Left renal pelvis (tissue), 4 donors: Measurements from ENCODE around the gene ZBED3. TPM values are rescaled to one million over a fixed set of nuclear protein-coding genes. Genes with fewer than 3 reads are reported as not detected.
"Not testable (repeated sequence)": the region's sequence is repeated elsewhere in the genome, so short reads cannot be mapped to it uniquely, and the experiment has no call there.

Source experiments
- DNase-seq, 4 donors: peaks; one replicate each; pipeline ENCODE4 v3.0.0-alpha.2; 2013; ENCODE audit warnings: low read depth in 4 of 4, low spot score in 3 of 4
- polyA plus RNA-seq, 4 donors: library from polyadenylated mRNA; unstranded; fragments of 120-200 nt; gene quantifications; one replicate each; pipeline ENCODE4 v1.2.1, GENCODE V29; 2013; ENCODE audit not compliant: insufficient read length in 4 of 4

The ZBED3 gene
- polyA plus RNA-seq, 4 donors, result 21.2 to 33.5 (median 31.4) TPM

DNA sequence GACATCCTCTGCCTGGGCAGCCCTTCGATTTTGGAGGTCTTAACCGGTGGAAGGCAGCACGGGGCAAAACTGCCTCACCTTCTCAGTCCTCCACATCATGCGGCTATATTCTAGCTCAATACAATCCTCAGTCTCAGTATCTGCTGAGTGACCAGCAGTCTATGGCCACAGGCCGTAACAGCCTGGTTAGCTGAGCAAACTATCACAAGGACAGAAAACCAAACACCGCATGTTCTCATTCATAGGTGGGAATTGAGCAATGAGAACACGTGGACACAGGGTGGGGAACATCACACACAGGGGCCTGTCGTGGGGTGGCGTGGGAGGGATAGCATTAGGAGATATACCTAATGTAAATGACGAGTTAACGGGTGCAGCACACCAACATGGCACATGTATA lies 6.6 kb downstream of the ZBED3 start:
- DNase-seq, result not testable (repeated sequence)

GRCh38 chr5:77077829-77078176 lies 9.3 kb downstream of the ZBED3 start:
- no peak for DNase-seq

DNA sequence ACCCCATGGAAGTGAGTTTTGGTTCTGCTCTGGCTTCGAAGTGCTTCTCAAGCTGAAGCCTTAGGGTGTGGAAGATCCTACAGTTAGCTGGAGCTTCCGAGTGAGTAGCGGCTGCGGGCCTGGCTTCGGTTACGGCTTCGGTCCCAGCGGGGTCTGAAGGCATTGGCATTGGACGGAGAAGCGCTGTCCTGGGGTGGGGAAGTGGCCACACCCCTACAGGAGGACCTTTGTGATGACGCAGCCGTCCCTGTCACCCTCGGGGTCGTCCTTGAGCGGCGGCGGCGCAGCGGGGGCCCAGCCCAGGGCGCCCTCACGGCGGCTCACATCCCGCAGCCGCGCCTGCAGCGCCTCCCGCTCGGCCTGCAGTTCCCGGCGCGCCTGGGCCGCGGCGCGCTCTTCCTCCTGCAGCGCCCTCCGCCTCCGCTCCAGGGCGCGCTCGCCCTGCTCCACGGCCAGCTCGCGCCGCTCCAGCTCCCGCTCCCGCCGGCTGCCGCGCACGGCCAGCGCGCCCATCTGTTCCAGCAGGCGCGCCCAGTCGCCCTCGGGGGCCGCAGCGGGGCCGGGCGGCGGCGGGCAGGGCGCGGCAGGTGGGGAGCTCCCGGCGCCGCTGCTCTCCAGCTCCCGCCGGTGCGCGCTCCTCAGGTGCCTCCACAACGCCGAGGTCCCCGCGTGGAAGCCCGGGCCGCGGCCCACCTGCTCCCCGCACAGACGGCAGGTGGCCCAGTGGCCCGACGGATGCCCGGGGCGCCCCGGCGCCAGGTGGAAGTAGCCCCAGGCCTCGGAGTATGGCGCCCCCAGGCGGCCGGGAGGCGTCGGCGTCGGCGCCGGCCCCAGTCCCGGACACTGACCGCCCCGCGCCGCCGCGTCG lies 9.9 kb downstream of the ZBED3 start:
- peak; percentile 46 to 63 (median 50) for DNase-seq

GRCh38 chr5:77074745-77075144 lies 12.3 kb downstream of the ZBED3 start:
- no peak for DNase-seq

DNA sequence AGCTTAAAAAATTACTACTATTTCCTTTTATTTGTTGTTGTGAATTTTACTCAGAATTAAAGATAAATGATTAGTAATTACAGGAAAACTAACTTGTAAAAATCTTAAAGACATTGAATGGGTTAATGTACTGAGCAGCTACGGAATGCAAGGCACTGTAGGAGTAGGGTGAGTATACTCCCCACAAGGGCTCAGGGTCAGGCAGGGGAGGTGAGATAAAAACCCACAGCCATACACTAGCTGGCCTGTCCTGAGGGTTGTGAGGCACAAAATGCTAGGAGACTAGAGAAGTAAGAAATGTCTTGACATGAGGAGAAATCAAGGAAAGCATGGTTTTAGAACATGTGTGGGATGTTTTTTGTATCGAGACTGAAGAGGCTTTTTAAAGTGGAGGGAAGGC lies 13.4 kb downstream of the ZBED3 start:
- no peak for DNase-seq

DNA sequence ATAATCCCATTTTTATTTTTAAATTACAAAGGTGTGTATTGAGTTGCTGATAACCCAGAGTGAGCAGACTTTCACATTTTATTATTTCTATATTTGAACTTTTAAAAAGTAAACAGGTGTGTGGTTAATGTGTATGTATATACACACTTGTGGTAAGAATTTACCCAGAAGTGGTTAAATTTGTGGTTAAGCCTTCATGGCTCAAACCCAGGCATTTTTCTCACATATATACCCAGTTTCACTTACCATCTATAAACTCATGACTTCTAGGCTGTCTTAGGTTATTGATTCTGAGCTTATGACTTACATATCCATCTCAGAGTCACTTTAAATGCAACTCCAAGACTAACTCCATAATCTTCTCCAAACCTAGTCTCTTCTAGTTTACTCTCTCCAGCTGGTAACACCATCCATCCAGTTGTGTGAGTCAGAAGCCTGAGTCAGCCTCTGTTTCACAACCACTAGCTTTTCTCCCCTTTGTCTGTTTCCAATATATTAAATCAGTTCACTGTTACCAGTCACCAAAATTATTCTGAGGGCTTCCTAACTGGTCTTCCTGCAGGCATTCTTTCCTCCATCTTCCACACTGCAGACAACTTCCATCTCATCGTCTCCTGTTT lies 20.2 kb downstream of the ZBED3 start:
- no peak for DNase-seq

DNA sequence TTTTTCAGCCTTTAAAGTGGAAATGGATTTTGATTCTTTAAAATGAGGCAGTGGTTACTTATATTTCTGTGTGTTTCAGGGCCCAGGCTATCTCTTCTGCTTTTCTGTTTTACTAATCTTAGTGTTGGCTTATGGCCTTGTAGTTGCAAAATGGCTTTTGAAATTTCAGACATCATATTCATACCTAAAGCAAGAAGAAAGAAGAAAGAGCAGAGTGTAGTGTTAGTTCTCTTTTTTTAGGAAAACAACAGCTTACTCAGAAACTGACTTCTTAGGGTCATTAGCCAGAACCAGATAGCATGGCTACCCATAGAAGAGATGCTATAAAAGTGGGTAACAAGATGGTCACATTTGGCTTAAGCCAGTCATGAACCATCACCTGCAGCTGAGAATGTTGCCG lies 20.9 kb downstream of the ZBED3 start:
- DNase-seq, result no peak

GRCh38 chr5:77065256-77065655 lies 21.8 kb downstream of the ZBED3 start:
- DNase-seq, result no peak

GRCh38 chr5:77064040-77064439 lies 23.0 kb downstream of the ZBED3 start:
- DNase-seq, result no peak

GRCh38 chr5:77046416-77047073 lies 40.5 kb downstream of the ZBED3 start:
- DNase-seq, result no peak

- DNase-seq, result no peak
These were observed 51.1 kb downstream of the ZBED3 start for GRCh38 chr5:77035950-77036349.

GRCh38 chr5:77033338-77033737 lies 53.7 kb downstream of the ZBED3 start:
- DNase-seq, result no peak

- DNase-seq, result no peak
These were observed 54.5 kb downstream of the ZBED3 start for GRCh38 chr5:77032635-77033034.

DNA sequence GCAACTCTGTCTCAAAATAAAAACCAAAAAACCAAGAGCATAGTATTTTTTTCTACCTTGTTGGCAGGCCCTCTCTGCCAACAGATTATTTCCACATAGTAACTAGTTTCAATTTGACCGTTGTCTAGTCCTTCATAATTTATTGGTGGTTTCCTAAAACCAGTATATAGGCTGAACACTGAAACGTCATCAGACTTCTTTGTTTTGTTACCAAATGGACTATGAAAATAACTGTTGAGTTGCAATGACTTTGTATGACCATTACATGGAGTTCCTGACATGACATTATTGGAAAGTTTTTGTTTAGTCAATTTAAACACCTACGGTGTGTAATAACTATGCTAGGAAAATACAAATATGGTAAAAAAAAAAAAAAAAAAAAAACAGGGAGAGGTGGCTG lies 55.2 kb downstream of the ZBED3 start:
- DNase-seq, result no peak

DNA sequence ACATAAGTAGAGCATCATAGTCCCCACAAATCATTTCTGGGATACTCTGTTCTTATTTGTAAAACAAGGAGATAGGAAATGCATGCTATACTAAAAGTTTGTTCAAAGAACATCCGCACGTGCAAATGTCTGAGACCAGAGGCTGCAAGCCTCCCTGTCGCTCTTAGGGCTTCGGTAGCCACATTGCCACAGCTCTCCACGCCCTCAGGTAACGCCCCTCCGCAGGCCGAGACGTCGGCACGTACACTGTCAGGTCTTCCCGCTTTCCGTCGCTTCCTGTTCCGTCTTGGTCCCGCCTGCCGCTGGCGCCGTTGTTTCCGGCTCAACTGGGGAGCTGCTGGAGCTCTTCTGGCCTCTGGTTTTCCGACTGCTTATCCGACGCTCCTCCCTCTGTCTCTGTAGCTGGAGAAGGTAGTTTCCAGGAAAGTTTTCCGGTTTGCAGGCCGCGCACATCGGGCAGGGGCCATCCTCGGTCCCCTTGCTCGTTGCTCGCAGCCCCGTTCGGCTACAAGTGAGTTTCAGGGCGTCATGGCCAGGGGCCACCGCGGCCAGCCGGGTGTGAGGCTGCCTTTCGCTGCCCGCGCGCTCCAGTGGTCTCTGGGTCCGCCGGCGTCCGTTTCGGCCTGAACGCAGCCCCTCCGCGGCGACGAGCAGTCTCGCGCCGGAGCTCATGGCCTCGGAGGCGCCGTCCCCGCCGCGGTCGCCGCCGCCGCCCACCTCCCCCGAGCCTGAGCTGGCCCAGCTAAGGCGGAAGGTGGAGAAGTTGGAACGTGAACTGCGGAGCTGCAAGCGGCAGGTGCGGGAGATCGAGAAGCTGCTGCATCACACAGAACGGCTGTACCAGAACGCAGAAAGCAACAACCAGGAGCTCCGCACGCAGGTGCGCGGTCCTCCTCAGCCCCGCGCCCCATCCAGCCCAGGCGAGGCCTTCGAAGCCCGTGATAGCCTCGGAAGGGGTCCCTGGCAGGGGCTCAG lies 56.7 kb downstream of the ZBED3 start, which contains the start of gene AGGF1:
Gene AGGF1, plus strand, starts transcription at position 308 of the 975 bp plus-strand sequence. Its CDS starts 363 bp downstream, at position 671.
- peak; percentile 83 to 87 (median 85) for DNase-seq

DNA sequence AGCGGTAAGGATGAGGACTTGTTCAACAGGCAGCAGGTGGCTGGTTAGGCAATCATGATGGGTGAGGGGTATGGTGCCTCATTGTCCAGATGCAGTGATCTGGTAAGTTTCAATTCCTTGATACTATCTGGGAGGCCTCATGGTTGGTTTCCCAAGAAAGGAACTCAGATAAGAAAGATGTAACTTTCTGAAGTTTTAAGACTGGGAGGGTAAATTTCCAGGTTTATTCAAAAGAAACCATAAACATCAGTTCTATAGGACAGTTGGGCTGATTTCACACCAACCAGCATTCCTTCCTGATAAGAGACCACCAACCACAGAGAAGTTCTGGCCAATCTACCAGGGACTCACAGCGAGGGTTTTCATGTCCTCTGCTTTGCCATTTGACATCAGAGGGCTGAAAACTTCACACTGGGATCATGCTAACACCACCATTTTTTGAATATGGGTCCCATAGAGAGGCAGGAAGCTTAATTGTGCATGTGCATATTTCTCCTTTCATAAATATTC lies 57.7 kb downstream of the ZBED3 start:
- no peak for DNase-seq

GRCh38 chr5:77028631-77029375 lies 58.3 kb downstream of the ZBED3 start:
- no peak for DNase-seq

- no peak for DNase-seq
These were observed 62.6 kb downstream of the ZBED3 start for GRCh38 chr5:77024490-77024889.
